ENCODE data around the gene GHR. TPM values are rescaled to one million over a fixed set of nuclear protein-coding genes. Genes with fewer than 3 reads are reported as not detected.

GHR gene
- total RNA-seq, 1 donor: 5.4 TPM

GRCh38 chr5:42641336-42642005, 218.2 kb downstream of the GHR start:
- no peaks in the 10 kb centered on the region for H3K36me3 ChIP-seq (ENCODE audit: insufficient read depth, low read length)
- TF ChIP-seq CTCF (IDR thresholded peaks at IDR 0.05; ENCODE audit: extremely low read depth, low read depth, low read length): no peak
- no peak for DNase-seq (ENCODE audit: insufficient read length, low spot score, missing footprints)

GRCh38 chr5:42642006-42642405, 218.8 kb downstream of the GHR start:
- Histone ChIP-seq H3K4me3 (ENCODE audit: insufficient read depth, low read length) (no peak overlapping the region), H3K79me2 (ENCODE audit: insufficient read depth, low read length) (no peaks in the 10 kb centered on the region), H3K36me3 (ENCODE audit: insufficient read depth, low read length) (no peaks in the 10 kb centered on the region), H3K4me2 (ENCODE audit: insufficient read depth, low read length) (no peak overlapping the region), H3K27me3 (ENCODE audit: insufficient read depth, low read length) (no peaks in the 10 kb centered on the region), H3K27ac (ENCODE audit: low read depth, low read length) (no peak overlapping the region), H3K9me3 (ENCODE audit: low read depth, low read length) (no peaks in the 10 kb centered on the region), H3K4me1 (ENCODE audit: insufficient read depth, low read length) (no peaks in the 10 kb centered on the region), H2AFZ (ENCODE audit: low read length) (no peak overlapping the region), H4K20me1 (ENCODE audit: insufficient read depth, low read length) (no peaks in the 10 kb centered on the region)
- no peak for TF ChIP-seq CTCF (IDR thresholded peaks at IDR 0.05; ENCODE audit: extremely low read depth, low read depth, low read length)
- DNase-seq (ENCODE audit: insufficient read length, low spot score, missing footprints): no peak

More at GRCh38 chr5:42641336-42642005, 218.2 kb downstream of the GHR start:
- H3K27ac ChIP-seq (ENCODE audit: low read depth, low read length): no peak overlapping the region
- H4K20me1 ChIP-seq (ENCODE audit: insufficient read depth, low read length): no peaks in the 10 kb centered on the region
- no peak overlapping the region for H2AFZ ChIP-seq (ENCODE audit: low read length)
- H3K4me2 ChIP-seq (ENCODE audit: insufficient read depth, low read length): no peak overlapping the region
- no peaks in the 10 kb centered on the region for H3K4me1 ChIP-seq (ENCODE audit: insufficient read depth, low read length)
- H3K79me2 ChIP-seq (ENCODE audit: insufficient read depth, low read length): no peaks in the 10 kb centered on the region
- no peak overlapping the region for H3K4me3 ChIP-seq (ENCODE audit: insufficient read depth, low read length)
- H3K27me3 ChIP-seq (ENCODE audit: insufficient read depth, low read length): no peaks in the 10 kb centered on the region
- no peaks in the 10 kb centered on the region for H3K9me3 ChIP-seq (ENCODE audit: low read depth, low read length)

- Histone ChIP-seq H3K4me1 (ENCODE audit: insufficient read depth, low read length) (no peaks in the 10 kb centered on the region), H3K27me3 (ENCODE audit: insufficient read depth, low read length) (no peaks in the 10 kb centered on the region), H3K9me3 (ENCODE audit: low read depth, low read length) (no peaks in the 10 kb centered on the region), H3K27ac (ENCODE audit: low read depth, low read length) (no peak overlapping the region), H3K4me3 (ENCODE audit: insufficient read depth, low read length) (no peak overlapping the region), H2AFZ (ENCODE audit: low read length) (no peak overlapping the region), H4K20me1 (ENCODE audit: insufficient read depth, low read length) (no peaks in the 10 kb centered on the region), H3K79me2 (ENCODE audit: insufficient read depth, low read length) (no peaks in the 10 kb centered on the region), H3K36me3 (ENCODE audit: insufficient read depth, low read length) (no peaks in the 10 kb centered on the region), H3K4me2 (ENCODE audit: insufficient read depth, low read length) (no peak overlapping the region)
- no peak for TF ChIP-seq CTCF (IDR thresholded peaks at IDR 0.05; ENCODE audit: extremely low read depth, low read depth, low read length)
- no peak for DNase-seq (ENCODE audit: insufficient read length, low spot score, missing footprints)
Measured at GRCh38 chr5:42643360-42643759, 220.1 kb downstream of the GHR start.

GRCh38 chr5:42645138-42645537, 221.9 kb downstream of the GHR start:
- H3K79me2 ChIP-seq (ENCODE audit: insufficient read depth, low read length): no peaks in the 10 kb centered on the region
- no peak overlapping the region for H3K4me3 ChIP-seq (ENCODE audit: insufficient read depth, low read length)
- no peak for DNase-seq (ENCODE audit: insufficient read length, low spot score, missing footprints)
- H3K27me3 ChIP-seq (ENCODE audit: insufficient read depth, low read length): no peaks in the 10 kb centered on the region
- H4K20me1 ChIP-seq (ENCODE audit: insufficient read depth, low read length): no peaks in the 10 kb centered on the region
- no peak for TF ChIP-seq CTCF (IDR thresholded peaks at IDR 0.05; ENCODE audit: extremely low read depth, low read depth, low read length)
- H3K9me3 ChIP-seq (ENCODE audit: low read depth, low read length): no peaks in the 10 kb centered on the region
- no peak overlapping the region for H2AFZ ChIP-seq (ENCODE audit: low read length)
- no peak overlapping the region for H3K27ac ChIP-seq (ENCODE audit: low read depth, low read length)
- H3K4me1 ChIP-seq (ENCODE audit: insufficient read depth, low read length): no peaks in the 10 kb centered on the region
- no peaks in the 10 kb centered on the region for H3K36me3 ChIP-seq (ENCODE audit: insufficient read depth, low read length)
- H3K4me2 ChIP-seq (ENCODE audit: insufficient read depth, low read length): no peak overlapping the region

All from osteoblast (primary cell).